ENCODE results near the gene GALNT1.

The GALNT1 gene

GRCh38 chr18:35619464-35619863 is 37.9 kb downstream of the GALNT1 start:
- DNase-seq = no peak

GRCh38 chr18:35619941-35620340 is 38.4 kb downstream of the GALNT1 start:
- no peak for DNase-seq

- no peak for DNase-seq
These were observed 39.2 kb downstream of the GALNT1 start for GRCh38 chr18:35620765-35621164.

GRCh38 chr18:35623255-35623654 is 41.7 kb downstream of the GALNT1 start:
- DNase-seq = no peak

GRCh38 chr18:35624146-35624545 is 42.6 kb downstream of the GALNT1 start:
- DNase-seq = no peak

- no peak for DNase-seq
These were observed 43.7 kb downstream of the GALNT1 start for GRCh38 chr18:35625232-35625631.

GRCh38 chr18:35633761-35634160 is 52.2 kb downstream of the GALNT1 start:
- no peak for DNase-seq

- DNase-seq = no peak
These were observed 52.8 kb downstream of the GALNT1 start for GRCh38 chr18:35634323-35634722.

- no peak for DNase-seq
These were observed 53.6 kb downstream of the GALNT1 start for GRCh38 chr18:35635170-35635569.

GRCh38 chr18:35637227-35637626 is 55.7 kb downstream of the GALNT1 start:
- DNase-seq = no peak

- DNase-seq = no peak
These were observed 57.8 kb downstream of the GALNT1 start for GRCh38 chr18:35639296-35639695.

GRCh38 chr18:35641467-35641866 is 59.9 kb downstream of the GALNT1 start:
- DNase-seq = no peak

GRCh38 chr18:35641916-35642315 is 60.4 kb downstream of the GALNT1 start:
- DNase-seq = no peak

GRCh38 chr18:35642802-35643201 is 61.3 kb downstream of the GALNT1 start:
- no peak for DNase-seq

- no peak for DNase-seq
These were observed 64.9 kb downstream of the GALNT1 start for GRCh38 chr18:35646449-35646848.

- no peak for DNase-seq
These were observed 72.0 kb downstream of the GALNT1 start for GRCh38 chr18:35653392-35654135.

- DNase-seq = no peak
These were observed 76.6 kb downstream of the GALNT1 start for GRCh38 chr18:35658112-35658511.

- no peak for DNase-seq
These were observed 80.1 kb downstream of the GALNT1 start for GRCh38 chr18:35661483-35662146.

- no peak for DNase-seq
These were observed 80.9 kb downstream of the GALNT1 start for GRCh38 chr18:35662293-35663062.

GRCh38 chr18:35671966-35672603 is 90.5 kb downstream of the GALNT1 start:
- no peak for DNase-seq

GRCh38 chr18:35672897-35673296 is 91.4 kb downstream of the GALNT1 start:
- DNase-seq = no peak

GRCh38 chr18:35673682-35674081 is 92.1 kb downstream of the GALNT1 start:
- no peak for DNase-seq

- DNase-seq = no peak
These were observed 98.6 kb downstream of the GALNT1 start for GRCh38 chr18:35680139-35680551.

Measured in CD4-positive, alpha-beta T cell treated with Interleukin-17A for 4 hours (primary cell).